HG03280 (cell line): ENCODE measurements around the gene TSHZ2.

Experiments
- ATAC-seq: cut with Tn5 transposase; IDR thresholded peaks from one replicate; pipeline ENCODE4 v1.9.1; 2021; ENCODE audit warnings: mild to moderate bottlenecking, moderate library complexity; ENCODE audit not compliant: unreplicated experiment

Gene TSHZ2

DNA sequence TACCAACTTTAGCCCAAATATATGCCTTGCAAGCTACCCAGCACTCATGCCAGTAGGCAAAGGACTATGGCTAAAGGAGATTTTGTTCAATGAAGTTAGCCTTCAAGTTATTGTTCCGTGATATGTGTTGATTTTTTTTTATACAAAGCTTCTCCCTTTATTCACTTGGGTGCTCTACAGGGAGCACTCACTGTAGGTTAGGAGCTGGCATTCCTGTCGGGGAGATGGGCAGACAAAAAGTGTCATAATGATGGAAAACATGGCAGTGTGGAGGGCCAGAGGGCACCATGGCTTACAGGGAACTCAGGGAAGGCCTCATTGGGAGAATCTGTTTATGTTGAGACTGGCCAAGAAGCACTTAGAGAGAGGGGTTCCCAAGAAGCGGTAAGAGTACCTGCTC, 292.4 kb downstream of the TSHZ2 start:
- no peak for ATAC-seq

DNA sequence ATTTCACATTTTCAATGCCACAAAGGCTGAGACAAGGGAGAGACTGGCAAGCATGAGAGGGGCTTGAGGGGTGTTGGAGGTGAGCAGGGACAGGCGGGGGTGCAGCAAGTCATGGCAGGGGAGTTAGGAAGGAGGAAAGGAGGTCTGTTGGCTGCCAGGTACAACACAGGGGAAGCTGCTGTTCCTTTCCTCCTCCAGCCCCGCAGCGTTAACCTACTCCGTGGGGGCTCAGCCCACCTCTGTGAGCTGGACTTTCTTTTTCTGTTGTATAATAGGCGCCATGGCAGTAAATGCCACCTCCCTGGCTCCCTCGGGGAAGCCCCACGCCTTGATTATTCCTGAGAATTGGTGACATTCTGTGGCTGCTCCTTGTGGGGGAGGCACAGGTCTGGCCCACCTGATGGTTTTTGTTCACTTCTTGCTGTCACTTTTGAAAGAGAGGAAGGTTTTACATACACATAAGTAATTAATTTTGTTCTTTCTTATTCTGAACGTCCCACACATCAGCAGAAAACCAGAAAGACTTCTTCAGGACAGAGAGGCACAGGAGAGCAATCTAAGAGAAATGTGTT, 293.2 kb downstream of the TSHZ2 start:
- ATAC-seq: no peak

DNA sequence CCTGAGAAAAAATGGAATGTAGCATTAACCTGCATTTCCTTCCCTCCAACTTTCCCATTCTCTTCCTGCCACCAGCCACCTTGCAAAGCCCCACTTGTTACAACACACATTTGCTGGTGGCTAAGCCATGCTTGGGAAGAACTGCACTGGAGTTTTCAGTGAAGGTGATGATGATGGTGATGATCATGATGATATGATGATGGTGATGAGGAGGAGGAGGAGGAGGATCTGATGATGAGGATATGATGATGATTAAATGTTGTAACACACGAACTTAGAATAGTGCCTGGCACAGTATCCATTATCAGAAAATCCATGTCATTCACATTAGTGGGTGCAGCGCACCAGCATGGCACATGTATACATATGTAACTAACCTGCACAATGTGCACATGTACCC, 297.2 kb downstream of the TSHZ2 start:
- ATAC-seq: no peak

DNA sequence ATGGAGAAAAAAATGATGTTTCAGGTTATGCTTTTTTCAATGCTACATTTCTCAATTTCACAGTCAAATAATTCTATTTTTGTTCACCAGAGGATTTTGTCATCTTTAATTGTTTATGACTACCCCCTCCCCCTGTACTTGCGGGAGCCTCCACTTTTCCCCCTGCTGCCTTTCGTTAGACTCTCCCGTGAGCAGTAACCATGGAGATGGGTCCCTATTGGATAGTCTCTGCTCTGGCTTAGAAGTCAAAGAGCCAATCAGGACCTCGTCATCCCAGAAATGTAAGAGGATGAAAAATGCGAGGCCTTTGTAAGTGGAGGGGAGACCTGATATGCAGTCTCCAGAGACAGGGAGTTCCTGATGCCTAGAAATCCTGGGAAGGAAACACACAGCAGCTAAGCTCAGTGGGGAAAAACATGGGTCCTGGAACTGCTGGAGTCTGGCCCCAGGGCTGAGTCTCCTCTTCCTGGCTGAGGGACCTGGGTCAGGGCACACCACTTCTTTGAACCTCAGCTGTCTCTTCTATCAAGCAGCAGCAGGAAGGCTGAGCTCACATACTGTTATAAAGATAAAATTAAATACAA, 298.7 kb downstream of the TSHZ2 start:
- no peak for ATAC-seq

DNA sequence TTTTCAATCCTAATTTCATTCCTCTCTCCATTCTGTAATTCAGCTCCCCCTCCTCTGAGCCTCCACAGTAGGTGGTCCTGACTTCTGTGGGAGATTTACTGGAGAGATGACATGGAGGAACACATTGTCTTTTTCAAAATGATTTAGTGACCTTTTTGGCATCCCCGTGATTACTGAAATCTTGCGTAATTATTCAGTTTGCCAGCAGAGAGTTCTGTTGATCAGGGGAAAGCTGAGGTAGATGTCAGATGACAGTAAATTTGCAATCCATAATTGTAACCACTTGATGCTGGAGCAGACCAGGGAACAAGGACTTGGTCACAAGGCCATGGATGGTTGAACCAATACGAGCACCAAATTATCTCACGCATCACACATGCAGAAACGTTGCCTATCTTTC, 302.2 kb downstream of the TSHZ2 start:
- no peak for ATAC-seq

DNA sequence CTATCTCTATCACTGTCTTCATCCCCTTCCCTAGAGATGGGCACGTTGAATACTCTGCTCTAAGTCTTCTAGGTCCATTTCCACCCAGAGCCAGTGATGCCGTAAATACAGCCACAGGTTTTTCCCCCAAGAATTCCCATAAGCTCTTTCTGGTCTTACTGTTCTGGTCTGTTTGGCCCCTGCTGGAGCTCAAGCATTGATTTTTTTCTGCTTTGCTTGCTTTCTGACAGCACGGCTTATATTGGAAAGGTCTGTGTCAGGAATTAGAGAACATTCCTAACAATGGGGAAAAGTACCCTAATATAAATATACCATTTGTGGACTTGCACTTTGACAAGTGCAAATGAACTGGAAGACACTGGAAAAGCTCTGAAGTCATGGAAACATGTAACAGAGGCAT, 302.6 kb downstream of the TSHZ2 start:
- no peak for ATAC-seq

DNA sequence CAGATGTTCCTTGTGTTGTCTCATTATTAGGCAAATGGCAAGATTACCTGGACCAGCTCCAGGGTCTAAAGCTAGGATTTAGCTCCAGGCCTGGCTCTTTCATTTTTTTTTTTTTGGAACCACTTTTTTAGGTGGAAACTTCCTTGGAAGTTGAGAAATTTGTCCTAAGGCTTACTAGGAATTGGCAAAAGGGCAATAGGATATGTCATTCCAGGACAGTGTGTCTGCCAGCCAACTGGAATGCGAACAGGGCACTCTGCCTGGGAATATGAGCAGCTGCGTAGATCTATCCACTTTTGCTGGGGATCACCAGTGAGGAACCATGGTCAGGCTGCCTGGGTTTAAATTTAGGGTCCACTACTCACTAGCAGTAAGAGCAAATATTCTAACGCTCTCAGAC, 304.0 kb downstream of the TSHZ2 start:
- no peak for ATAC-seq

DNA sequence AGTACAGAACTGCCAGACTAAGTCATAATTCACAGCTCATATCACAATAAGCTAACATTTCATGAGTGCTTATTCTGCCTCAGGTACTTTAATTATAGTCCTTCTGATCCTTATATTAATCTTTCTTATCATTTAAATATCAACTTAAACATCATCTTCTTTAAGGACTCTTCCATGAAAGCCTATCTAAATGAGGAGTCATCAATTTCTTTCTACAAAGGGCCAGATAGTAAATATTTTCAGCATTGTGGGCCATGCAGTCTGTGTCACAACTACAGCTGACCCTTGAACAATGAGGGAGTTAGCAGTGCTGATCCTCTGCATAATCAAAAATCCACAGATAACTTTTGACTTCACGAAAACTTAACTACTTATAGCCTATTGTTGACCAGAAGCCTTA, 306.4 kb downstream of the TSHZ2 start:
- ATAC-seq: no peak

DNA sequence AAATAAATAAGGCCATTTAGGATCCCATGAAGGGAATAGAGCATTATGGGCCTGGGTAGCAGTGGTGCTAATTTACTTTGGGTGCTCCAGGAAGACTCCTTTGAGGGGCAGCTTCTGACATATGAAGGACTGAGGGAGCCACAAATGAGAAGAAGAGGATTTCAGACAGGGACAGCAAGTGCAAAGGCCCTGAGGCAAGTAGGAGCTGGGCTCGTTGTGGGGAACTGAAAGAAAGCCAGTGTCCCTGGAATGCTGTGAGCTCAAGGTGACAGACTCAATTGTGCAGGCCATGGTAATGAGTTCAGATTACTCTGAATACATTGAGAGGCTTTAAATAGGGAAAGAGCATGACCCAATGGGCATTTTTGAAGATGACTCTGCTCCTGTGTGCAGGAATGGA, 307.6 kb downstream of the TSHZ2 start:
- ATAC-seq: no peak

DNA sequence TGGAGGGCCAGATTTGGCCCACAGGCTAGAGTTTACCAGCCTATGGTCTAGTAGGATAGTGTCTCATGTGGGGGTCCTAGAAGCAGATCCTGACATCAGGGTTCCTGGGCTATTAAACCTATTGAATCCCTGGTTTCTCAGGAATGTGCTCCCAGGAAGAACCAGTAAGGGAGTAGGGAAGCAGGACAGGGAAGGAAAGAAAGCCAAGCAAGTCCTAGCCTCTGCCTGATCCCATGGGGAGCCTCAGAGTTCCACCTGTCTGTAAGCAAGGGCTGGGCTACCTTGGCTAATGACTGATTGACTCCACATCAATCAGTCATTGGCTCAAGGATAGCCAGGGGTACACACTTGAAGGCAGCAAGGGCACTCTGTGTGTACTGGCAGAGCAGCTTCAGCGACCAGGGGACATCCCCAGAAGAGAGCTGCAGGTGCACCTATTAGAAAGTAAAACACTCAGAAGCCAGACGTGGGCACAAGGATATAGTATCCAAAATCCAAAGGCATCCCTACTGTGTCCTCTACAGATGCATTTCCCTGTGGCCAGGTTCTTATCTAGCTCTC, 309.5 kb downstream of the TSHZ2 start:
- ATAC-seq: no peak

DNA sequence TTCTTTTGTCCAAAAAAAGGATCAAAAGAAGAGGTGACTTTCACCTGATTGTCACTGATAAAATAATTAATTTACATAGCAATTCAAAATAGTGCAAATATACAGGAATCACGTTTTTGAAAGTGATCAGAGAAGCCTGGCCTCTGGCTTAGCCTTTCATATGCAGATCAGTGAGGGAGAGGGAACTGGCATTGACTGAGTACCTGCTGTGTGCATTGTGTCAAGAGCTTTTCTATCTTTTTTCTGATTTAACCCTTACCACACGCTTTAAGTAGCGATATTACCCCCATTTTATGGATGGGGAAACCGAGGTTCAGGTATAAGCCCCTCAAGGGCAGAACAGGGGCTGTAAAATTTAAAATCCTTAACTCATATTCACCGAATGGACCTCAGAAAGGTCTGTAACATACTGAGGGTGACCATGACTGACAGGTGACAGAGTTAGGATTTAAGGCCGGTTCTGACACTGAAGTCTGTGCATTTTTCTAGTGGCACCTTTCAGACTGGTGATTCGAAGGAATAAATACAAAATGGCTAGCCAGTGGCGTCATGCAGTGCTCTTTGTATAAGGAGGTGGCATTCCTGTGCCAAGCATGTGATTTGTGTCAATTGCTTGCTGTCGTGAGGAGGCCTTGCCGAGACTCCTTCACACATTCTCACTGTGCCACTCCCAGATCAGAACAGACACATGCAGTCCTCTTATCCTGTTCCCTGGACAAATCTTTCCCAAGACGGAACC, 310.2 kb downstream of the TSHZ2 start:
- no peak for ATAC-seq

DNA sequence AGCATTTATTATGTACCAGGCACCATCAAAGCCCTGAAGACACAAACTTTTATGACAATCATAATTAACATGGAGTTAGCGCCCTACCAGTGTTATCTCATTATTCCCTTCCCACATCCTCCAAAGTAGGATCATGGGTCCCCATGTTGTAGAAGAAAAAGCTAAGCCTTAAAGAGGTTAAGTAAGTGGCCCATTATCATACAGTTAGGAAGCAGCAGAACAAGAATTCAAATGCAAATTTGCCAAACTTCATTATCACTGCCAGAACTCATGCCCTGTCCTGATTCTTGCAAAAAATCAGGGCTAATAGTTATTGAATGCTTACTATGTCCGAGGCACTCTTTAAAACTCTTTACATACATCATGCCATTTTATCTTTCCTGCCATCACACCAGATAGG, 310.9 kb downstream of the TSHZ2 start:
- no peak for ATAC-seq

DNA sequence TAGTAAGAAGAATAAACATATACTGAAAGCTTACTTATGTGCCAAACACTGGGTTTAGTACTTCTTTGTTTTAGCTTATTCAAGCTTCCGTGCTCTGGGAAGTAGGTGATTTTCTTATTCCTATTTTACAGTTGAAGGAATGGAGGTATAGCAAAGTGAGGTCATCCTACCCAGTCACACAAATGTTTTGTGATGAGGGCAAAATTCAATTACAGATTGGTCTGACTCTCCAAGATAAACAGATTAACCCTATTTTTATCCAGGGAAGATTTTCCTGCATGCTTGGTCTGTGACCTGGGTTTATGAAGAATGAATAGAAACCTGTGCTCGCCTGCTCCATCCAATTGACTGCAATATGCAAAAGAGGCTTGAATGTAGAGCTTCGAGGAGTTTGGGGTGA, 311.4 kb downstream of the TSHZ2 start:
- ATAC-seq: no peak

DNA sequence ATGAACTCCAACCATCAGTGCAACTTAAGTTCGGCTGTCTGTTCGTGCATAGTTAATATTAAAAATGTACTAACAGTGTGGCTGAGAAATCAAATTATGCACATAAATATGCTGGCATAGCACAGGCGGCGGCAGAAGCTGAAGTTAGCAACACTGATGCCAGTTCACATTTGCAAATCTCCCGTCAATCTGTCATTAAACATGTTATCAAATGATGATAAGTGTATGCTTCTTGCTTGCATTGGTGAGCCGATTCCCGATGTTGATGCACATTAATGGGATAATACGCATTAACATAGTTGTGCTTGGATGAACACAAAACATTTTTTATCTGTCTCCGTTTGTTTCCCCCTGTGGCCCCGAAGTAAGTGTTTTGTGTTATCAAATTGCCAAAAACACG, 312.1 kb downstream of the TSHZ2 start:
- ATAC-seq: no peak

DNA sequence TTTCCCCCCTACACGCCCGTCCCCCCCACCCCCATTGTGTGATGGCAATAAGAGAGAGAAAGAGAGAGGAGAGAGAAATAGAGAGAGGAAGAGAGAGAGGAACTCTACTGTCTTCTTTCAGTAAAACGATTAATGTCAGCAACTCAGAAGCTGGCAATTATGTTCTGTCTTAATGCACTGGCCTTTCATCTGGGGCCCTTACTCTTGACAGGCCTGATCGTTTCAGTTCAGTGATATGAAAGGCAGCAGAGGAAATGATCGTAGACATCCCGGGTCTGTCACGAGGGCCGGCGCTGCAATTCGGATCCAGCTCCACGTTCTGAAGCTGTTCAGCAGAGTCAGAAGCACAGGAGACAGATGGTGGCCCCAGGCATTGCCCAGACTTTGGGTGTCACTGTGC, 312.5 kb downstream of the TSHZ2 start:
- ATAC-seq: no peak

DNA sequence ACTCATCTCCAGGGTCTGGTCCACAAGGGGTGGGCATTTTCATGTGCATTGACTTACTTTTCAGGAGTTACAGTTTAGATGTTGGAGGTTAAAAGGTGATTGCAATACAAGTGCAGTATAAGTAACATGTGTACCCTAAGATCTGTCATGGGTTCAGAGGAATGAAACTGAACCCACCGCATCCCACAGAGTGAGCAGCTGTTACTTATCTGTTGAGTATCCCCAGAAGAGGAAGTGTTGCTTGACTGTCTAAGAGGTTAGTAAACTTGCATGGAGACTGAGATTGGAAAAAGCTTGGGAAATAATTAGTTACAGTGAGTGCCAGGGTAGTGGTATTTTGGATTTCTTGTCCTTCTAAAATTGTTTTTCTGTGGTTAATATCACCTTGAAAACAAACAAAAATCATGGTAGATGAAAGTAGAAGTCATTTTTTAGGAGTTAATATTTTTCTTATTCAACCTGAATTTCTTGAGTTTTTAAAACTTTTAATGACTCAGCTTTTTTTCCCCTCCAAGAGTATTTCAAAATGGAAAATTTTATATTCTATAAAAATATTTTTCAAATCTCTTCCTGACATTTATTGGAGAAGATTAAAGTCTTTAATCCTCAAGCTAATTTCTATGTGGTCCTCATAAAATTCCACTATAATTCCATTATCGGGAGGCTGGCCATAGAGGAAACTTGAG, 315.3 kb downstream of the TSHZ2 start:
- ATAC-seq: no peak

DNA sequence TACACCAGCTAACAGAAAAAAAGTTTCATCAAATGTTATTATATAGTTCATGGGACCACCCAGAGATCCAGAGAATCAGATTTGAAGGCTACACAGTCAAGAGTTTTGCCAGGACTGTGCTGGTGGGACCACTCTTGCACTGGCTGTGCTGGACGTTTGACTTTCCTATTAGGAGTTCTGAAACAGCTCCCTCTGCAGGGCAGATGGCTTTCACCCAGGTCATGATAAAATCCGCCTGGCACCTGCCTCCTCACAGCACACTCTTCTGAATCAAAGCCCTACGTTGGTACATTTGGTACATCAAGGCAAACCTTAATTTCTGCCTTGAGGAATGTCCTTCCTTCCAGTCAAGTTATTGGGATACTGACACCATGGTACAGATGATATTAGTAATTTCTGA, 319.4 kb downstream of the TSHZ2 start:
- ATAC-seq: no peak

DNA sequence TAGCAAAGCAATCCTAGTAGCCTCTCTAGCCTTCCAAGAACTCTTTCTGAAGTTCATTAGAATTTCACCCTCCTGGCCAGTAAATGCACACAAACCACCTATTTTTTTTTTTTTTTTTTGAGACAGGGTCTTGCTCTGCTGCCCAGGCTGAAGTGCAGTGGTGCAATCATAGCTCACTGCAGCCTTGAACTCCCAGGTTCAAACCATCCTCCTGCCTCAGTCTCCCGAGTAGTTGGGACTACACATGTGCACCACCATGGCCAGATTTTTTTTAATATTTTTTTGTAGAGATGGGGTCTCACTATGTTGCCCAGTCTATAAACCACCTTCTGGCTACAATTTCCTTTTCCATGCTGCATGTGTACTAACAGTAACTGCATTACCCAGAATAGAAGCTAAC, 320.2 kb downstream of the TSHZ2 start:
- no peak for ATAC-seq

DNA sequence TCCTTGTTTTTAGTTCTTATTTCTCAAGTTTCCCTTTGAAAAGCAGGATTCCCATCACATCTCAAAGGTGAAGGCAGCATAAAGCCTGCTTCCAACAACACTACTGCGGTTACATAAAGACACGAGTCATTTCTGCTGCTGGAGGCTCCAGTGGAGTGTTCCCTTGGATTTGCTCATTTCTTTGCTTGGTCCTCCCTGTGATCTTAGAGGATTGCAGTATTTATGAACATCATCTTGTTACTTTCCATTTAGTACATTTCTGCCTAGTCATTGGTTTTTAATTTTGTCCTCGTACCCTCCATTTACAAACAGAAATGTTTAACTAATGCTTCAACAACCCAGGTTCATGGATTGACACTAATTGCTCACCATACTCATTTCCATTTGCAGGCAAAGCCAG, 322.6 kb downstream of the TSHZ2 start:
- ATAC-seq: no peak

DNA sequence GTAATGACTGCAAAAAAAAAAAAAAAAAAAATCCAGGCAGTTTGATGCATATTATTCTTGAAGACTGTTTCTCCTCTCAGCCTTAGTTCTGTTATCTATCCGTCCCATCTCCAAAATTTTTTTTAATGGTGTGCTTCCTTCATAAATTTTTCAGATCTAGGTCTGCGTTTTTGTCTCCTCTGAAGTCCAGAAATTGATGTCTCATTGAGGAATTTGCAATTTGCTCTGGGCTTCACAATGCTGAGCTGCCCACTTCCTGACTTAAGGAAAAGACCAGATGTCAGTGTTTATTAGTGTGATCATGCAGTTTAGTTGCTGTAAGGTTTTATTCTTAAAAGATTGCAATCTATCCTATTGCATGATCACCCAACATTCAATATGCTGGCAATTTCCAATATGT, 323.9 kb downstream of the TSHZ2 start:
- no peak for ATAC-seq

DNA sequence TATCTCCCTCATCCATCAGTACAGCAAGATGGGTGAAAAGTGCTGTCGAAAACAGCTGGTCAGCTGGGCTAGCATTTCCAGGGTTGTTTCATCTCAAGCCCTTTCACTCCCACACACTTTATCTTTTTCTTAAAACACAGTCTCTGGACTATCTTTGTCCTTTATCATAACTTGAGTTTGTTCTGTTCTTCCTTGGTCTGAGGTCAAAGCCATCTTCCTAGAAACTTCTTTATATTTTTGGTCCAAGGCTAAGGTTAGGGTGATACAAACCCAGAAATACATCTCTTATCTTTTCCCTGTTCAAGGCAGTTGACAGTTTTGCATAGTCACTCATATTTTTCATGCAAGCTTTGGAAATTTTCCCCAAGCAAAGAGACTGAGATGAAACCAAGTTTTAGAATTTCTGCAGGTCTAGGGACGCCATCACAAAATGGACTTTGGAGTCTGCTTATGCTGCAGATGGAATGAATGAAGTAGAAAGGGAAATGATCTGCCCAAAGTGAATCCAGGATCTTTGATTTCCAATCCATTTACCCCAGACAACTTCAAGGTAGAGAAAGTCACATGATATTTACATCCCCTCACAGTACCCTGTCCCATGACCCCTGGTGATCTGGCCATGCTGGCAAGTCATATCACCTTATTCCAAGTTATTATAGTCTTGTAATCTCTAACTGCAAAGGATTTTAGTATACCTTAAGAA, 324.4 kb downstream of the TSHZ2 start:
- no peak for ATAC-seq
